ENCODE results near the gene ARL2BP.
"Not testable (repeated sequence)": the region's sequence is repeated elsewhere in the genome, so short reads cannot be mapped to it uniquely, and the experiment has no call there.

Gene ARL2BP

DNA sequence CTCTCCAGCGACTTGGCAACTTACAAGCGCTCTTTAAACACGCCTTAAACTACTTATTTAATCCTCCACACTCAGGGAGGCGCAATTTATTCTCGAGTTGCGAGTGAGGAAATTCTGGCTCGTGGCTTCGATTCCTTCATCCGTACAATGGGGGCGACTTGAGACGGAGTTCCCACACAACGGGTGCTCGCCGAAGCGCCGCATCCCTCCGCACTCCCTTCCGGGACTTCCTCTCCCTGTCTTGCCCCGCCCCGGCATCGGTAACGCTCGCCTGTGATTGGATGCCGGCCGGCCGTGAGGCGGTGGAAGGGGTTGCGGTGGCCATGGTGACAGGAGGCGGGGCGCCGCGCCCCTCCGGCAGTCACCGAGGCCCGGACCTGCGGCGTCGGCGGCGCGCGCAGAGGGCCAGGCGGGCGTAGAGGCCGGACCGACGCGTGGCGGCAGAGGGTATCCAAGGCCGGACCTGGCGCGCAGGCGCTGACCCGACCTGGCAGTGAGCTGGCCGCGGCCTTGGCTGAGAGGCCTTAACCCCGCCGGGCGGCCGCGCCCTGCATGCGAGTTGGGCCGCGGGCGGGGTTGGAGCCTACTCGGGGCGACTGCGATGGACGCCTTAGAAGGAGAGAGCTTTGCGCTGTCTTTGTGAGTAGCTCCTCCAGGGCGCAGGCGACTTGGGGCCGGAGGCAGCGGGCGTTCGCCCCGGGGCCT lies at the start of gene ARL2BP:
ARL2BP (plus strand) TSS at position 493 of the 705 bp plus-strand sequence; CDS start at position 602, 109 bp downstream.
- peak; percentile 83 to 85 for DNase-seq

- no peak for DNase-seq
These were observed 48.8 kb upstream of the ARL2BP start for GRCh38 chr16:57196286-57196685.

- no peak for DNase-seq
These were observed 48.3 kb upstream of the ARL2BP start for GRCh38 chr16:57196753-57197152.

DNA sequence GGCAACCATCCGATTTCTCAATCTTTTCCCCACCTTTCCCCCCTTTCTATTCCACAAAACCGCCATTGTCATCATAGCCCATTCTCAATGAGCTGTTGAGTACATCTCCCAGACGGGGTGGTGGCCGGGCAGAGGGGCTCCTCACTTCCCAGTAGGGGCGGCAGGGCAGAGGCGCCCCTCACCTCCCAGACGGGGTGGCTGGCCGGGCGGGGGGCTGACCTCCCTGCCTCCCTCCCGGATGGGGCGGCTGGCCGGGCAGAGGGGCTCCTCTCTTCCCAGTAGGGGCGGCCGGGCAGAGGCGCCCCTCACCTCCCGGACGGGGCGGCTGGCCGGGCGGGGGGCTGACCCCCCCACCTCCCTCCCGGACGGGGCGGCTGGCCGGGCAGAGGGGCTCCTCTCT lies 44.7 kb upstream of the ARL2BP start:
- not testable (repeated sequence) for DNase-seq

DNA sequence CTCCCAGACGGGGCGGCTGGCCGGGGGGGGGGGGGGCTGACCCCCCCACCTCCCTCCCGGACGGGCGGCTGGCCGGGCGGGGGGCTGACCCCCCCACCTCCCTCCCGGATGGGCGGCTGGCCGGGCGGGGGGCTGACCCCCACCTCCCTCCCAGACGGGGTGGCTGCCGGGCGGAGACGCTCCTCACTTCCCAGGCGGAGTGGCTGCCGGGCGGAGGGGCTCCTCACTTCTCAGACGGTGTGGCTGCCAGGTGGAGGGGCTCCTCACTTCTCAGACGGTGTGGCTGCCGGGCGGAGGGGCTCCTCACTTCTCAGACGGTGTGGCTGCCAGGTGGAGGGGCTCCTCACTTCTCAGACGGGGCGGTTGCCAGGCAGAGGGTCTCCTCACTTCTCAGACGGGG lies 44.1 kb upstream of the ARL2BP start:
- DNase-seq, result not testable (repeated sequence)

DNA sequence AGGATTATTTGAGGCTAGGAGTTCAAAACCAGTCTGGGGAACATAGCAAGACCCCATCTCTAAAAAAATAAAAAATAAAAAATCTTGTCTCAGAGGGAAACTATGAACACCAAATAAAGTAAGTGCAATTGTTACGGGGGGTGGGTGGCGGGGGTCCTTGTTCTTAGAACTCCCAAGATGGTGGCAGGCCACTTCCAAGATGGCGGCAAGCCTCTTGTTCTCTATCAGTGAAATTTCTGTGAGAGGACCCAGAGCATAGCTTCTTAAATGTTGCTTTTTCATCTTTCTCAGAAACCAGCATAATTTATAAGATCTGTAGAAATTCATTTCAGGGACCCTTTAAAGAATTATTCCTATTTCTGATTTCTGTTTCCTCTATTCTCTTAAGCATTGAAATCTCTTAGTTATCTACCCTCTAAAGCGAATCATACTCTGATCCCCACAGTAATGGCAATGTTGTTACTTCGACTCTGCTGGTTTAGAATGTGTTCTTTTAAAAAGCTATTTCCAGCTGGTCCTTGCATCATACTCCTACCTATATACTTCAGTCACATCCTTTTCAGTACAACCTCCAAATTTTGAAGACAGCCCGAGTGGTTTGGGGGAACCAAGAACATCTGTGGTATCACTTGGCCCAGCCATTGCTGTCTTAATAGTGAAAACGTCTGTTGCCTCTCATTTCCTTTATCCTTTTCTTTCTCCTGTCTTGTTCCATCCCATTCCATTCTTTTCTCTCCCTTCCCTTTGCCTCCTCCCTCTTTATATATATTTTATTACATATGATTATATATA lies 42.8 kb upstream of the ARL2BP start:
- DNase-seq, result no peak

- no peak for DNase-seq
These were observed 41.6 kb upstream of the ARL2BP start for GRCh38 chr16:57203451-57203850.

DNA sequence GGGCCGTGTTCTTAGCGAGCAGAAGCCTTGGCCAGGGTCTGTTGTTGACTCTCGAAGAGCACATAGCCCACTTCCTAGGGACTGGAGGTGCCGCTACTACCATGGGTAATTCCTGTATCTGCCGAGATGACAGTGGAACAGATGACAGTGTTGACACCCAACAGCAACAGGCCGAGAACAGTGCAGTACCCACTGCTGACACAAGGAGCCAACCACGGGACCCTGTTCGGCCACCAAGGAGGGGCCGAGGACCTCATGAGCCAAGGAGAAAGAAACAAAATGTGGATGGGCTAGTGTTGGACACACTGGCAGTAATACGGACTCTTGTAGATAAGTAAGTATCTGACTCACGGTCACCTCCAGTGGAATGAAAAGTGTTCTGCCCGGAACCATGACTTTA lies 40.4 kb upstream of the ARL2BP start:
- DNase-seq, result no peak

DNA sequence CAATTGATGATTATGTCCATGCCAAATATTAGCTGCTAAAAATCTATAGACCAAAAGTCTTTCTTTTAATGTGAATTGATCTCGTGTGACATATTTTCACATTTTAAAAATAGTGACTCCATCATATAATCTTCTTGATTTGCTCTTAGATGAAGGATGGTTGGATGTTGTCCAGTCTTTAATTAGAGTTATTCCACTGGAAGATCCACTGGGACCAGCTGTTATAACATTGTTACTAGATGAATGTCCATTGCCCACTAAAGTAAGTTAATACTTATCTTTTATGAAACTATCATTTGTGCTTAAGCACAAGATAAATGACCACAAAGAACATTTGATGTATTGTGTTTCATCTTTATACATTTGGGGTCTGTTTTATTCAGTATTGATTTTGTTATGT lies 36.1 kb upstream of the ARL2BP start:
- DNase-seq, result no peak

DNA sequence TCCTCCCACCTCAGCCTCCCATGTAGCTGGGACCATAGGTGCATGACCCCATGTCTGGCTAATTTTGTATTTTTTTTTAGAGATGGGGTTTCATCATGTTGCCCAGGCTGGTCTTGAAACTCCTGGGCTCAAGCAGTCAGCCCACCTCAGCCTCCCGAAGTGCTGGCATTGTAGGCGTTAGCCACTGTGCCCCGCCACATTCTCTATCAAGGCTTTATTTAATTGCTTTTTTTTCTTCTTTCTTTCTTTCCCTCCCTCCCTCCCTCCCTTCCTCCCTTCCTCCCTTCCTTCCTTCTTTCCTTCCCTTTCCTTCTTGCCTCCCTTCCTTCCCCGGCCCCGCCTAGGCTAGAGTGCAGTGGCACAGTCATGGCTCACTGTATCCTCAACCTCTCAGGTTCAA lies 35.3 kb upstream of the ARL2BP start:
- DNase-seq, result no peak

DNA sequence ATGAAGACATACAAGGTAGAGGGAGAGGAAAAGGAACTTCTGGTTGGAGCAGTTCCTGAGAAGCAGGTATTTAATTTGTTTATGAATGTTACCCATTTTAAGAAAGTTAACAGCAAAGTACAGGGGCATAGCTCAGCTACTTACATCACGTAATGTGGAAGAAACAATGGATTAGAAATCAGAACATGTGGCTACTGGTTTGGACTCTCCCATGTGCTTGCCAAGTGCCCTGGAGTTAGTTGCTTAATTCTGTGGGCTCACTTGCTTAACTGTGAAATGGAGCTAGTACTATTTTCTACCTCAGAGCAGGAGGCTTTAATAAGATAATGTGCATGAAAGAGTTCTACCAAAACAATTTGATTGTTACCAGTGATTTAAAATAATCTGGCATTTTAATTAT lies 31.6 kb upstream of the ARL2BP start:
- no peak for DNase-seq

DNA sequence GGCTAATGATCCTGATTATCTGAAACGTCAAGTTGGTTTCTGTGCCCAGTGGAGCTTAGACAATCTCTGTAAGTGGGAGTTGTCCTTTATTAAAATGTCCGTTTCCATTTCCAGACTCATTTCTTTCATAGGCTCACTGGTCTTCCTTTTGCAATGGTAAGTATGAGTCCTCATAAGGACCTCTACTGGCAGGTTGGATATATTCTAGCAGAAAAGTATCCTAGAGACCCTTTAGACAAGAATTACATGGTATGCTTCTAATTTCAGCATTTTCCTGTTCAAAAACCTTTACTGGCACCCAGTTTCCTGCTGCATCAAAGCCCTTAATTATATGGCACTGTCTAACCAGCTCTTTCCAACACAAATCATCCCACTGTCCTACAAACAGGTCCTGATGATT lies 28.1 kb upstream of the ARL2BP start:
- DNase-seq, result no peak

GRCh38 chr16:57223057-57223456 lies 22.0 kb upstream of the ARL2BP start:
- DNase-seq, result no peak

DNA sequence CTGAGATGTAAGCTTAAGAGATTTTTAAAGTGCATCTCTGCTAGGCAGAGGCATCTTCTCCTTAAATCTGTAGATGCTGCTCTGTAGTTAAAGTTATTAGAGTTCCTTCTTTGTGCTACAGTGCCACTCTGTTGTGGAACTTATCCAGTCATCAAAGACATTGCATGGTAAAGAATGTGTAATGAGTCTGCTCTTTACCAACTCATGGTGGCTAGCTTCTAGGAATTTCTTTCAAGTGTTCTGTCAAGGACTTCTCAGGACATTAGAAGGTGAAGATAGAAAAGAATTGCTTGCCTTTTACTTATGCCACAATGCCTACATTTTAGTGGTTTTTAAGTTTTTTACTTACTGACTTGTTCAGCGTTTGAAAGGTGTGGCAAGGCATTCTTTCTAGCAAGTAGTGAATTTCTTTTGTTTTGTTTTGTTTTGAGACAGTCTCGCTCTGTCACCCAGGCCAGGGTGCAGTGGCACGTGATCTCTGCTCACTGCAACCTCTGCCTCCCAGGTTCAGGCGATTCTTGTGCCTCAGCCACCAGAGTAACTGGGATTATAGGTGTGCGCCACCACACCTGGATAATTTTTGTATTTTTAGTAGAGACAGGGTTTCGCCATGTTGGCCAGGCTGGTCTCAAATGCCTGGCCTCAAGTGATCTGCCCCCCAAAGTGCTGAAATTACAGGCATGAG lies 20.3 kb upstream of the ARL2BP start:
- DNase-seq, result no peak

DNA sequence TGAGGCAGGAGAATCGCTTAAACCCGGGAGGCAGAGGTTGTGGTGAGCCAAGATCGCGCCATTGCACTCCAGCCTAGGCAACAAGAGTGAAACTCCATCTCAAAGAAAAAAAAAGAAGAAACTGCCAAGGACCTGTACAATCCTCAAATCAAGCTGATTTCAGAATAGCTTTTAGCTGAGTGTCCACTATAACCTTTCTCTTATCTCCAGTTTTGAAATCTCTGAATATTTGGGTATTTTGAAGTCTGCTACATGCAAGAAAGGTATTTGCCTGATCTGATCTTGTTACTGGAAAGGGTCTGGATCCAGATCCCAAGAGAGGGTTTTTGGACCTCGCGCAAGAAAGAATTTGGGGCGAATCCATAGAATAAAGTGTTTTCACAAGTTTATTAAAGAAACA lies 19.1 kb upstream of the ARL2BP start:
- DNase-seq, result no peak

DNA sequence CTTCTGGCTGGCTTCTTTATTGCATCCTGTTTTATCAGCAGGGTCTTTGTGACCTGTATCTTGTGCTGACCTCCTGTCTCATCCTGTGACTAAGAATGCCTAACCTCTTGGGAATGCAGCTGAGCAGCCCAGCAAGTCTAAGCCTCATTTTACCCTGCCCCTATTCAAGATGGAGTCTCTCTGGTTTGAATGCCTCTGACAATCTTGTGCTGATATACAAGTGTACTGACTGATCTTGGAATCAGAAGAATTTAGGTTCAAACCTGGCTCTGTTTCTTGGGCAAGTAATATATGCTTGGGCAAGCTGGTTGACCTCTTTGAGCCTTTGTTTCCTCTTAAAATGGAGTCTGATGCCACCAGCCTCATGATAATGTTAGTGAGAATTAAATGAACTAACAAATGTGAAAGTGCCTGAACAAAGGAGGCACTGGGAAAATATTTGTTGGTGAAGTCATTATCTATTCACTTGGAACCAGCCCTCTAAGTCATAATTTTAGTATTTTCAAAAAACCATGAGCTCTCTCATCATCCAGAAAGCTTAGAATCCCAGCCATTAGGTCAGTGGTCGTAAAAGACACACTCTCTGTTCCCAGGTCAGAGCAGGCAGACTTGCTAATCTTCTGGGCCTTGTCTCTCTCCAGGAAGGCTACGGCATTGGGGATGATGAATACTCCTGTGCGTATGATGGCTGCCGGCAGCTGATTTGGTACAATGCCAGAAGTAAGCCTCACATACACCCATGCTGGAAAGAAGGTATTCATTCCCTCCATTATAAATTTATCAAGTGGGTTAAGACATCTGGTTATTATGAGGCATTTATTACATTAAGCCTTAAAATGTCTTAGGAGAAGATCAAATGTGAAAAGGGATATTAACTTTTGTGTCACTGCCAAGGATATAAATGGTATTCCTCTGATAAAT lies 18.1 kb upstream of the ARL2BP start:
- DNase-seq, result no peak

DNA sequence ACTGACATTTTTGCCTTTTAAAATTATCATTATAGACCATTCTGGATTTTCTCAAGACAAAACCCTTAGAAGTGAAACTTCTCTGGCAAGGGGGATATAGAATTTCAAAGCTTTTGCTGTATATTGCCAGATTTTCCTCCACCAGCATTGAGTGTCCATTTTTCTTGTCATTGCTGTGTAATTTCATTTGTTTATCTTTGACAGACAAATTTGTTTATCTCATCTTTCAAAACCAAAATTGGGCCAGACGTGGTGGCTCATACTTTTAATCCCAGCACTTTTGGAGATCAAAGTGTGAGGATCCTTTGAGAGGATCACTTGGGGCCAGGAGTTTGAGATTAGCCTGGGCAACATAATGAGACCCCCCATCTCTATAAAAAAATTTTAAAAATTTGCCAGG lies 16.0 kb upstream of the ARL2BP start:
- DNase-seq, result no peak

- no peak for DNase-seq
These were observed 13.2 kb upstream of the ARL2BP start for GRCh38 chr16:57231821-57232350.

DNA sequence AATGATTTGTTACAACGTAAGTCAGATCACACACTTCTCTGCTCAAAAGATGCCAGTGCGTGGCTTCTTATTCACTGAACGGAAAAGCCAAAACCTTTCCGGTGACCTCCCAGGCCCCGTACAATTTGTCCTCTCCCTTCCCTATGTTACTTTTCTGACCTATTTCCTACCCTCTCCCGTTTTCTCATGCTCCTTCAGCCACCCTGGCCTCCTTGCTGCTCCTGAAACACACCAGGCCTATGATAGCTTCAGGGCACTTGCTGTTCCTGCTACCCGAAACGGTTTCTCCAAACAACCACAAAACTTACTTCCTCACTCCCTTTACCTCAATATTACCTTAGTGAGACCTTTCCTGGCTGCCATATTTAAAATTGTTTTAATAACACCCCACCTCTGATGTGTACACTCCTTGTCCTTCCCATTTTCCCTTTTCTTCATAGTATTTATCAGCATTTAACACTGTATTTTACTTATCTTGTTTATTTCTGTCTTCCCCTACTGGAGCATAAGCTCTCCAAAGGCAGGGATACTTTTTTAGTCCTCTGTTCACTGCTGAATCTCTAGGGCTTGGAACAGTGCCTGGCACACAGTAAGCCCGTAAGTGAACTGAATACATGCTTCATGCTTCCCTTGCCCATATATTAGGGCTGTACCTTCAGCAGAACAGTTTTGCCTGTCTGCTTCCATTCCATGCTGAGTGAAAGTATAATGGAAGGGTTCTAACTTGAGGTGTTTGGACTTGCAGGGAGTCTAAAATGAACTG lies 10.9 kb upstream of the ARL2BP start:
- no peak for DNase-seq

GRCh38 chr16:57234707-57235092 lies 10.4 kb upstream of the ARL2BP start:
- no peak for DNase-seq

GRCh38 chr16:57235128-57236021 lies 9.7 kb upstream of the ARL2BP start:
- no peak for DNase-seq
